Mesothelial cell of epicardium (in vitro differentiated cells): ENCODE results near the gene CHRM2. TPM values are rescaled to one million over a fixed set of nuclear protein-coding genes. Genes with fewer than 3 reads are reported as not detected.

Experiments used
- DNase-seq, 2 experiments: peaks; one replicate each; pipeline ENCODE4 v3.0.0; 2021; ENCODE audit warnings: low spot score in 2 of 2; ENCODE audit not compliant: unreplicated experiment in 2 of 2
- H3K27ac Mint-ChIP-seq: 2 replicates; pipeline ENCODE4 v1.8.0; 2021; ENCODE audit warnings: mixed read lengths
- H3K27me3 Mint-ChIP-seq: 2 replicates; pipeline ENCODE4 v1.8.0; 2021; ENCODE audit warnings: low read depth, mixed read lengths
- H3K36me3 Mint-ChIP-seq: 2 replicates; pipeline ENCODE4 v1.8.0; 2021; ENCODE audit warnings: mixed read lengths
- H3K4me1 Mint-ChIP-seq: 2 replicates; pipeline ENCODE4 v1.8.0; 2021; ENCODE audit warnings: mixed read lengths
- H3K4me3 Mint-ChIP-seq: 2 replicates; pipeline ENCODE4 v1.8.0; 2021; ENCODE audit warnings: mild to moderate bottlenecking, moderate library complexity, mixed read lengths
- H3K9me3 Mint-ChIP-seq: 2 replicates; pipeline ENCODE4 v1.8.0; 2021; ENCODE audit warnings: mixed read lengths
- total RNA-seq: library from RNA; stranded (reverse); gene quantifications from 3 replicates; pipeline ENCODE4 v1.2.1, GENCODE V29; 2021
- TF ChIP-seq, protein P1 (sequence below): fragments of 200-600 bp; sonication (generic); IDR thresholded peaks from one replicate; pipeline ENCODE4 v1.5.0; 2021; ENCODE audit warnings: antibody characterized with exemption; ENCODE audit not compliant: unreplicated experiment

CHRM2 gene
- total RNA-seq, 1 donor from 2014 or later: 41.6 TPM

DNA sequence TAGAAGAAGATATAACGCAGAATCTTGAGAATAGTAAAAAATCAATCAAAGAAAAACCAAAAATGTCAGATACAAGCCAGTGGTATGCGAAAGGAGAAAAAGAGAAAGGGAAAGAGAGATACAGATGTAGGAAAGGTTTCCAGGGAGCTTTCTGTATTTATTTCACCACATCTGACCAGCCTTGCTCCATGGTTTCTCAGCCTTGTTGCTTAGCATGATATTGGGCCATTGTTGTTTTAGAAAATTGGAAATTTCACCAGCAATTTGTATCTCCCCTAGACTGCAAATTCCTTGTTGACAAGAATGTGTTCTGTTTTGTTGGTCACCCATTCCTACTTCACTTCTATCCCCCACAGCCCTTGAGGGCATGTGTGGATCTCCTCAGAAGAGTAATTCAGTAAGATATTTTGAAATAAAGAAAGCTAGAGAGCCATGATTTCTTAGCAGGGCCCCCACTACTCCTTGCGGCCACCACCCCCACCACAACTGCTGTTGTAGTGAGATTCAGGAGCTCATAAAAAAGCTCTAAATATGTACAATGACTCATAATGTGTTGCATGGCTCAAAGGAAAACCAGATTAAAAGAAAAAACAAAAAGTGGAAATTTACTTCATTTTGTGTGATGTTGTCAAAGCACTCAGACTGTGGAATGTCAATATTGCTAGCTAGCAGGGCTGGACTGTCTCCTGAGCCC lies 138.7 kb downstream of the CHRM2 start:
- Mint-ChIP-seq H3K9me3 (no peaks in the 10 kb centered on the region), H3K27me3 (no peaks in the 10 kb centered on the region), H3K27ac (peak overlapping the region; percentile 78), H3K36me3 (peaks cover 3% of the 10 kb centered on the region), H3K4me1 (peaks cover 51% of the 10 kb centered on the region), H3K4me3 (no peak overlapping the region)
- no peak for DNase-seq
- TF ChIP-seq, protein P1, sequence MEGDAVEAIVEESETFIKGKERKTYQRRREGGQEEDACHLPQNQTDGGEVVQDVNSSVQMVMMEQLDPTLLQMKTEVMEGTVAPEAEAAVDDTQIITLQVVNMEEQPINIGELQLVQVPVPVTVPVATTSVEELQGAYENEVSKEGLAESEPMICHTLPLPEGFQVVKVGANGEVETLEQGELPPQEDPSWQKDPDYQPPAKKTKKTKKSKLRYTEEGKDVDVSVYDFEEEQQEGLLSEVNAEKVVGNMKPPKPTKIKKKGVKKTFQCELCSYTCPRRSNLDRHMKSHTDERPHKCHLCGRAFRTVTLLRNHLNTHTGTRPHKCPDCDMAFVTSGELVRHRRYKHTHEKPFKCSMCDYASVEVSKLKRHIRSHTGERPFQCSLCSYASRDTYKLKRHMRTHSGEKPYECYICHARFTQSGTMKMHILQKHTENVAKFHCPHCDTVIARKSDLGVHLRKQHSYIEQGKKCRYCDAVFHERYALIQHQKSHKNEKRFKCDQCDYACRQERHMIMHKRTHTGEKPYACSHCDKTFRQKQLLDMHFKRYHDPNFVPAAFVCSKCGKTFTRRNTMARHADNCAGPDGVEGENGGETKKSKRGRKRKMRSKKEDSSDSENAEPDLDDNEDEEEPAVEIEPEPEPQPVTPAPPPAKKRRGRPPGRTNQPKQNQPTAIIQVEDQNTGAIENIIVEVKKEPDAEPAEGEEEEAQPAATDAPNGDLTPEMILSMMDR: no peak

DNA sequence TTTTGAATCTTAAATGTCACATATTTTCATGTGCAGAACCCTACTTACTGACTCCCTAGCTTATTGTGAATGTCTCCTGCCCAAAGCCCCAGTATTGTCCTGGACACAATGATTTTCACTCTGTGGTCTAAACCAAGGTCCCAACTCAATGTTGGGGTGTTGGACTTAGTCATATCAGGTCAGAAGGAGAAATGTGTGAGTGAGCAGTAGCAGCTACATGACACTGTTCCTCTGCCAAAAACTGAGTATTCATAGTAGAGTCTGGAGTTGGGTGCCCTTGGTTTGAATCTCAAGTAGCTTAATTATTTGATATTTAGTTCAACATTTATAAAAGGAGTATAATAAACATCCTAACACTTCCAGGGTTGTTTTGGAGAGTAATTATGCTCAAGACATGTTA lies 141.0 kb downstream of the CHRM2 start:
- H3K9me3 Mint-ChIP-seq: no peaks in the 10 kb centered on the region
- H3K4me3 Mint-ChIP-seq: no peak overlapping the region
- peaks cover 30% of the 10 kb centered on the region for H3K4me1 Mint-ChIP-seq
- no peak for DNase-seq
- no peak overlapping the region for H3K27ac Mint-ChIP-seq
- TF ChIP-seq, protein P1: no peak
- H3K27me3 Mint-ChIP-seq: no peaks in the 10 kb centered on the region
- H3K36me3 Mint-ChIP-seq: peaks cover 3% of the 10 kb centered on the region

DNA sequence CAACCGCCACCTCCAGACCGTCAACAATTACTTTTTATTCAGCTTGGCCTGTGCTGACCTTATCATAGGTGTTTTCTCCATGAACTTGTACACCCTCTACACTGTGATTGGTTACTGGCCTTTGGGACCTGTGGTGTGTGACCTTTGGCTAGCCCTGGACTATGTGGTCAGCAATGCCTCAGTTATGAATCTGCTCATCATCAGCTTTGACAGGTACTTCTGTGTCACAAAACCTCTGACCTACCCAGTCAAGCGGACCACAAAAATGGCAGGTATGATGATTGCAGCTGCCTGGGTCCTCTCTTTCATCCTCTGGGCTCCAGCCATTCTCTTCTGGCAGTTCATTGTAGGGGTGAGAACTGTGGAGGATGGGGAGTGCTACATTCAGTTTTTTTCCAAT lies 146.6 kb downstream of the CHRM2 start:
- no peaks in the 10 kb centered on the region for H3K4me1 Mint-ChIP-seq
- H3K36me3 Mint-ChIP-seq: peaks cover 24% of the 10 kb centered on the region
- H3K27ac Mint-ChIP-seq: no peak overlapping the region
- DNase-seq: no peak
- H3K9me3 Mint-ChIP-seq: no peaks in the 10 kb centered on the region
- H3K27me3 Mint-ChIP-seq: no peaks in the 10 kb centered on the region
- H3K4me3 Mint-ChIP-seq: no peak overlapping the region
- TF ChIP-seq, protein P1: no peak

DNA sequence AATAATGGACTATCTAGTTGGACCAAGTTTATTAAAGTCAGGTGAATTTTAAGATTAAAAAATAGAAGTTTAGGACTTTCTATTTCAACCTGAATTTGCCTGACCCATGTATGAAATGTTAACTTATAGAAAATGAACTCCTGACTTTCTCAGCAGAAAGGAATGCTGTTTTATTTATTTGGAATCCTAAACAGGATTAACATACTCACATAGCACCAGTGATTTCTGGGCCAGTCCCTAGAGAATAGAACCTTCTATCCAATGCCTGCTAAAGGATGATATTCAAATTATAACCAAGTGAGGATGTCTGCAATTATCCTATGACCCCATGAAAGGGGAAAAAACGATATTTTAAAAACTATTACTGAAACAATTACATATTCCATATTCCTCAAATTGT lies 148.8 kb downstream of the CHRM2 start:
- H3K27me3 Mint-ChIP-seq: no peaks in the 10 kb centered on the region
- H3K9me3 Mint-ChIP-seq: peaks cover 7% of the 10 kb centered on the region
- peaks cover 26% of the 10 kb centered on the region for H3K36me3 Mint-ChIP-seq
- no peak for DNase-seq
- TF ChIP-seq, protein P1: no peak
- no peak overlapping the region for H3K27ac Mint-ChIP-seq
- H3K4me1 Mint-ChIP-seq: no peaks in the 10 kb centered on the region
- no peak overlapping the region for H3K4me3 Mint-ChIP-seq

DNA sequence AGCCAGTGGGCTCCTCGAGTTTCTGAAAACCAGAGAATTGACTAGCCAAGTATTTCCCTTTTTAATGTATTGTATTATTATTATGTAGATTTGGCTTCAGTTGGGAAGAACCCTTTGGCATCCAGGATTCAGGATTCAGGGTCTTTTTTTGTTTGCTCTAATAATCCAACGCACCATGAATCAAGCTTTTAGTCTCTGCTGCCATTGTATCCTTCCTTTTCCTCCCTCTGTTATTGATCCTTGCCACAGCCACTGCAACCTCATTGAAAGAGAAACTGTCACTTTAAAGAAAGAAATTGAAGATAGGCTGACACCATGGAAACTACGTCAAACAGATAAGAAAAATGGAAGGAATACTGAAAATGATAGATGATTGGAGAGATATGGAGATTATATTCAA lies 150.0 kb downstream of the CHRM2 start:
- DNase-seq: no peak
- no peak overlapping the region for H3K27ac Mint-ChIP-seq
- H3K27me3 Mint-ChIP-seq: no peaks in the 10 kb centered on the region
- H3K4me1 Mint-ChIP-seq: no peaks in the 10 kb centered on the region
- H3K36me3 Mint-ChIP-seq: peaks cover 27% of the 10 kb centered on the region
- H3K4me3 Mint-ChIP-seq: no peak overlapping the region
- H3K9me3 Mint-ChIP-seq: peaks cover 12% of the 10 kb centered on the region
- TF ChIP-seq, protein P1: no peak

DNA sequence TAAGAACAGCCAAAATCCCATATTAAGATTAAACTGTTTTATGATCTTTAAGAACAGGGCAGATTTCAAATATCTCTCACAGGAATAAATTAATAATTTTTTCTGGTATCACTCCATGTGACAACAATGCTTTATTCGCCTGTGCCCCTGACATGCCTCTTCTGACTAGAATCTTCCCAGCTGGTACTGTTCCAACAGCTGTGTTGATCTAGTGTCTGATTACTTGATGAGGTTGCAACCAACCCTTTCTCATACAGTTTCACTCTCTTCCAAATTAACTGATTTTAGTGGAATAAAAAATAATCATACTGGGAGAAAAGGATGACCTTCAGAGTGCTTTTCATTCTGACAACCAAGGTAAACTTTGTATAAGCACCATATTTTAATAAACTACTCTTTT lies 151.9 kb downstream of the CHRM2 start:
- no peak for DNase-seq
- no peak overlapping the region for H3K27ac Mint-ChIP-seq
- TF ChIP-seq, protein P1: no peak
- H3K36me3 Mint-ChIP-seq: peaks cover 23% of the 10 kb centered on the region
- H3K4me3 Mint-ChIP-seq: no peak overlapping the region
- no peaks in the 10 kb centered on the region for H3K4me1 Mint-ChIP-seq
- H3K9me3 Mint-ChIP-seq: peaks cover 12% of the 10 kb centered on the region
- H3K27me3 Mint-ChIP-seq: no peaks in the 10 kb centered on the region
